OCI-LY1 (cell line): Measurements from ENCODE around the gene PPP1R12B.
"Not testable (repeated sequence)": the region's sequence is repeated elsewhere in the genome, so short reads cannot be mapped to it uniquely, and the experiment has no call there.

Experiments
- CTCF ChIP-seq: fragments of 200-600 bp; sonication (generic), shearing (Covaris generic); IDR thresholded peaks from 2 replicates; pipeline ENCODE4 v1.5.1; 2017; ENCODE audit warnings: mild to moderate bottlenecking, antibody characterized with exemption, low read length, moderate library complexity, mixed read lengths
- EZH2 ChIP-seq: fragments of 200-600 bp; sonication (generic), shearing (Covaris generic); IDR thresholded peaks from 2 replicates; pipeline ENCODE4 v1.8.0; 2017; ENCODE audit warnings: borderline replicate concordance, mixed run types, mild to moderate bottlenecking, antibody characterized with exemption, low read length, moderate library complexity, mixed read lengths

GRCh38 chr1:202544766-202545449 is 196.4 kb downstream of the PPP1R12B start:
- not testable (repeated sequence) for TF ChIP-seq CTCF, EZH2
